ENCODE measurements around the gene CYP11A1.
A peak's percentile ranks its signal among the peaks of the same experiment; 100 is the strongest.

The CYP11A1 gene

DNA sequence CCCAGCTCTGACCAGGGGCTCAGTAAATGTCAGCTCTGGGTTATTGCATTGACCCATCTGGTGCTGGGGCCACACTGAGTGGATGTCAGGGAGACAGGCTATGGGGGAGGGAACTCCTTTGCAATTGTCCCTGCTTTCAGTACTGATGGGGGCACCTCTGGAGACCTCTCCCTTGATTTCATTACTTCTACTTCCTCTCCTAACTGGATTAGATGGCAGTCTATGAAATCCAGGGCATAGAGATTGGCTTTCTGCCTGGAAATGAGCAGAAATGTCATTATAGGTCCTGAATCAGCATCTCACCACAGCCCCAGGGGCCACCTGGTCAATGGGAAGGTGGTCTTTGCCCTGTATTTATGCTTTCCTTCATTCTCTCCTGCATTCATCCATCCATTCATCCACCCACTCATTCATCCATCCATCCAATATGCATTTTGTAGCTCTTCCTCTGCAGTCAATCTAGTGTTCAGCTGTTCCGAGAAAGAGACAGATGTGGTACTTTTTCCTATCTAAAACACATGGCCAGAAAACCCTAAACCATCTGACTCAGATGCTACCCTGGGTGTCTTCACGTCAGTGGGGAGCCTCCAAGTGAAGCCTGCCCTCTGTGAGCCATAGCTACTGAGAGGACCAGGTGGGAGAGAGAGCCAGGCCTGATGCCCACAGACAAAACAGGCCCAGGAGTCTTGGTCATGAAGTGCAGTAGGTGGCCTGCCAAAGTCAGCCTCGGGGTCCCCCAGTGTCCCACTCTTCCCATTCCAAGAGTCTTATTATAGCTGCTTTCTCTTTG is 74.2 kb downstream of the CYP11A1 start:
- no peak overlapping the region for H3K4me3 ChIP-seq (replicated peaks; ENCODE audit: insufficient read depth, low read length)
- no peak for DNase-seq (ENCODE audit: low read depth in 1 of 2, low spot score in 1 of 2)
- no peak overlapping the region for H3K27ac ChIP-seq (replicated peaks)
- TF ChIP-seq POLR2AphosphoS5 (IDR thresholded peaks at IDR 0.05; ENCODE audit: low read depth) (no peak), GABPA (IDR thresholded peaks at IDR 0.05; ENCODE audit: low read depth) (no peak), SPI1 (IDR thresholded peaks at IDR 0.05; ENCODE audit: borderline replicate concordance, low read depth) (no peak)
- TF ChIP-seq, protein P1, sequence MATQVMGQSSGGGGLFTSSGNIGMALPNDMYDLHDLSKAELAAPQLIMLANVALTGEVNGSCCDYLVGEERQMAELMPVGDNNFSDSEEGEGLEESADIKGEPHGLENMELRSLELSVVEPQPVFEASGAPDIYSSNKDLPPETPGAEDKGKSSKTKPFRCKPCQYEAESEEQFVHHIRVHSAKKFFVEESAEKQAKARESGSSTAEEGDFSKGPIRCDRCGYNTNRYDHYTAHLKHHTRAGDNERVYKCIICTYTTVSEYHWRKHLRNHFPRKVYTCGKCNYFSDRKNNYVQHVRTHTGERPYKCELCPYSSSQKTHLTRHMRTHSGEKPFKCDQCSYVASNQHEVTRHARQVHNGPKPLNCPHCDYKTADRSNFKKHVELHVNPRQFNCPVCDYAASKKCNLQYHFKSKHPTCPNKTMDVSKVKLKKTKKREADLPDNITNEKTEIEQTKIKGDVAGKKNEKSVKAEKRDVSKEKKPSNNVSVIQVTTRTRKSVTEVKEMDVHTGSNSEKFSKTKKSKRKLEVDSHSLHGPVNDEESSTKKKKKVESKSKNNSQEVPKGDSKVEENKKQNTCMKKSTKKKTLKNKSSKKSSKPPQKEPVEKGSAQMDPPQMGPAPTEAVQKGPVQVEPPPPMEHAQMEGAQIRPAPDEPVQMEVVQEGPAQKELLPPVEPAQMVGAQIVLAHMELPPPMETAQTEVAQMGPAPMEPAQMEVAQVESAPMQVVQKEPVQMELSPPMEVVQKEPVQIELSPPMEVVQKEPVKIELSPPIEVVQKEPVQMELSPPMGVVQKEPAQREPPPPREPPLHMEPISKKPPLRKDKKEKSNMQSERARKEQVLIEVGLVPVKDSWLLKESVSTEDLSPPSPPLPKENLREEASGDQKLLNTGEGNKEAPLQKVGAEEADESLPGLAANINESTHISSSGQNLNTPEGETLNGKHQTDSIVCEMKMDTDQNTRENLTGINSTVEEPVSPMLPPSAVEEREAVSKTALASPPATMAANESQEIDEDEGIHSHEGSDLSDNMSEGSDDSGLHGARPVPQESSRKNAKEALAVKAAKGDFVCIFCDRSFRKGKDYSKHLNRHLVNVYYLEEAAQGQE (IDR thresholded peaks at IDR 0.05; ENCODE audit: insufficient replicate concordance, low read depth): no peak
- TF ChIP-seq, protein P2, sequence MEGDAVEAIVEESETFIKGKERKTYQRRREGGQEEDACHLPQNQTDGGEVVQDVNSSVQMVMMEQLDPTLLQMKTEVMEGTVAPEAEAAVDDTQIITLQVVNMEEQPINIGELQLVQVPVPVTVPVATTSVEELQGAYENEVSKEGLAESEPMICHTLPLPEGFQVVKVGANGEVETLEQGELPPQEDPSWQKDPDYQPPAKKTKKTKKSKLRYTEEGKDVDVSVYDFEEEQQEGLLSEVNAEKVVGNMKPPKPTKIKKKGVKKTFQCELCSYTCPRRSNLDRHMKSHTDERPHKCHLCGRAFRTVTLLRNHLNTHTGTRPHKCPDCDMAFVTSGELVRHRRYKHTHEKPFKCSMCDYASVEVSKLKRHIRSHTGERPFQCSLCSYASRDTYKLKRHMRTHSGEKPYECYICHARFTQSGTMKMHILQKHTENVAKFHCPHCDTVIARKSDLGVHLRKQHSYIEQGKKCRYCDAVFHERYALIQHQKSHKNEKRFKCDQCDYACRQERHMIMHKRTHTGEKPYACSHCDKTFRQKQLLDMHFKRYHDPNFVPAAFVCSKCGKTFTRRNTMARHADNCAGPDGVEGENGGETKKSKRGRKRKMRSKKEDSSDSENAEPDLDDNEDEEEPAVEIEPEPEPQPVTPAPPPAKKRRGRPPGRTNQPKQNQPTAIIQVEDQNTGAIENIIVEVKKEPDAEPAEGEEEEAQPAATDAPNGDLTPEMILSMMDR (IDR thresholded peaks at IDR 0.05; ENCODE audit: insufficient read depth, low read length): no peak
- H3K27me3 ChIP-seq (ENCODE audit: insufficient read depth, poor library complexity, severe bottlenecking): no peaks in the 10 kb centered on the region

DNA sequence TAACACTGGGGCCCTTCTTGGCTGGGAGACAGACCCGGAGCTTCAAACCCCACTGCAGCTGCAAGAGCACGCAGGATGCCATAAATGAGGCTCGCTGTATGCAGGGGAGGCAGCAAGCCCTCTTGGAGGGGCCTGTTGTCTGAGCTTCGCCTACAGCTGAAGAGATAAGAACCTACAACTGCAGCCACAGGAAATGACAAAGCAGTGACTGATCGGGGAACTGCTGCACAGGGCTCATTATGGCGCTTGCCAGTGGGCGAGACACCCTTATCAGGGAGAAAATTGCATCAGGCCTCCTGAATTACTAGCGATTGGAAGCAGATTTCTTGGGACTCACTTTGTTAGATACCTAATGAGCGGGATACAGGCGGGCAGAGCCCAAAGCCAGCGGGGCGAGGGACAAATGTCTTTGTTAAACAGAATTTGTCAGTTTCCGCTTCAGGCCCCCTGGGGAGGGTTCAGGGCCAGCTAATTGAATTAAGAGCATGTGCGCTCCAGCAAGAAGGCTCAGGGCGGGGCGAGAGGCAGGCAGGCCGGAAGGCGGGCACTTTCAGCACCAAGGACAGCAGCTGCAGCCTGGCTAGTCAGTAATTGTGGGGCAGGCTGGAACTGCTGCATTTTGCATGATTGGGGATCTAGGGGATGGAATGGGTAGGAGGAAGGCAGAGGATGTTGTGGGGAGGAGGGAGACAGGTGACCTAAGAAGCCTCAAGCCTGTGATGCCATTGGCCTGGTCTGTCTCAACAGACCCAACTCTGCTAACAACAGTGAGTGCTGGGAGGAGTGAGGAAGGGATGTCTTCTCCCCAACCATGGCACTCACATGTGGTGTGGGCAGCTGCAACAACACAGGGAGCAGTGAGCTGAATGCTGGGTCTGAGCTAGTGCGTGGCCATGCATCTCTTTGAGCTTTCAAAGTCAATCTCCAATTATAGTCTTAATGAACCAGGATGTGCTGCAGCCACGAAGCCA is 76.1 kb downstream of the CYP11A1 start:
- TF ChIP-seq, protein P1 (IDR thresholded peaks at IDR 0.05; ENCODE audit: insufficient replicate concordance, low read depth): peak; percentile 100
- TF ChIP-seq, protein P2 (IDR thresholded peaks at IDR 0.05; ENCODE audit: insufficient read depth, low read length): no peak
- DNase-seq (ENCODE audit: low read depth in 1 of 2, low spot score in 1 of 2): peak; percentile 20 to 41
- Histone ChIP-seq H3K27me3 (ENCODE audit: insufficient read depth, poor library complexity, severe bottlenecking) (no peaks in the 10 kb centered on the region), H3K27ac (replicated peaks) (no peak overlapping the region), H3K4me3 (replicated peaks; ENCODE audit: insufficient read depth, low read length) (no peak overlapping the region)

DNA sequence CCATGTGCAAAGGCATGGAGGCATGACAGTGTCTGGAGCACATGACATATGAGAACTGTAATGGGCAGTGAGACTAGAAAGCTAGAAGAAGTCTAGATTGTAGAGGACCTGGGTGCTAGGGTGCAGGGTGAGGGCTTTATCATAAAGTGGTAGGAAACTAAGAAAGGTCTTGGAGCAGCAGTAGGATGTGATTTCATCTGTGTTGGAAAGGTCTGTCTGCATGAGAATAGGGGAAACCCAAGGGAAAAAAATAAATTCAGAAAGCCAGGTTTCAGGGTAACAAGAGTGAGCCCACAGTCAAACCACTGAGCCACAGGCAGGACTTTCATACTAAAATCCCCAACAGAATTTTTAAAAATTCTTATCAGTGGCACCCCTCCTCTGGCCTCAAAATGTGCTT is 76.8 kb downstream of the CYP11A1 start:
- no peak overlapping the region for H3K4me3 ChIP-seq (replicated peaks; ENCODE audit: insufficient read depth, low read length)

More for the DNA sequence above, 76.8 kb downstream of the CYP11A1 start:
- TF ChIP-seq, protein P2 (IDR thresholded peaks at IDR 0.05; ENCODE audit: insufficient read depth, low read length): no peak
- TF ChIP-seq SPI1 (IDR thresholded peaks at IDR 0.05; ENCODE audit: borderline replicate concordance, low read depth) (no peak), POLR2AphosphoS5 (IDR thresholded peaks at IDR 0.05; ENCODE audit: low read depth) (no peak), GABPA (IDR thresholded peaks at IDR 0.05; ENCODE audit: low read depth) (no peak)
- TF ChIP-seq, protein P1 (IDR thresholded peaks at IDR 0.05; ENCODE audit: insufficient replicate concordance, low read depth): no peak
- DNase-seq (ENCODE audit: low read depth in 1 of 2, low spot score in 1 of 2): no peak
- H3K27ac ChIP-seq (replicated peaks): no peak overlapping the region
- no peaks in the 10 kb centered on the region for H3K27me3 ChIP-seq (ENCODE audit: insufficient read depth, poor library complexity, severe bottlenecking)

All from HL-60 (cell line).